Liver (tissue), 9 donors: Measurements from ENCODE around the gene KIF6. TPM values are rescaled to one million over a fixed set of nuclear protein-coding genes. Genes with fewer than 3 reads are reported as not detected.
A peak's percentile ranks its signal among the peaks of the same experiment; 100 is the strongest.

ENCODE experiments used
- DNase-seq: peaks from one replicate; pipeline ENCODE4 v3.0.0-alpha.2; 2017; ENCODE audit warnings: low spot score
- H3K27ac ChIP-seq, 2 donors: one replicate each; pipeline ENCODE4 v1.7.0; 2013; ENCODE audit warnings: inconsistent platforms in 2 of 2, low read length in 2 of 2, control low read depth in 1 of 2, low read depth in 1 of 2, mild to moderate bottlenecking in 1 of 2
- H3K27me3 ChIP-seq, 4 donors: one replicate each; pipeline versions ENCODE4 v1.6.1 to v1.7.0; 2013; ENCODE audit warnings: low read length in 3 of 4, inconsistent platforms in 1 of 4, mild to moderate bottlenecking in 1 of 4, moderate library complexity in 1 of 4; ENCODE audit not compliant: control insufficient read depth in 4 of 4, insufficient read depth in 4 of 4
- H3K36me3 ChIP-seq, 4 donors: one replicate each; pipeline versions ENCODE4 v1.6.1 to v1.7.0; 2013; ENCODE audit warnings: low read length in 3 of 4, mild to moderate bottlenecking in 3 of 4, low read depth in 1 of 4, moderate library complexity in 1 of 4; ENCODE audit not compliant: control insufficient read depth in 4 of 4, insufficient read depth in 3 of 4
- H3K4me1 ChIP-seq, 4 donors: one replicate each; pipeline versions ENCODE4 v1.6.1 to v1.7.0; 2013; ENCODE audit warnings: low read length in 3 of 4, mild to moderate bottlenecking in 3 of 4, moderate library complexity in 1 of 4; ENCODE audit not compliant: control insufficient read depth in 4 of 4, insufficient read depth in 4 of 4
- H3K4me3 ChIP-seq, 3 donors: one replicate each; pipeline versions ENCODE4 v1.6.1 to v1.7.0; 2013; ENCODE audit warnings: low read length in 3 of 3, control low read depth in 1 of 3, low read depth in 1 of 3, mild to moderate bottlenecking in 1 of 3
- H3K9ac ChIP-seq, 2 donors: one replicate each; pipeline ENCODE4 v1.7.0; 2013; ENCODE audit warnings: low read length in 2 of 2, mild to moderate bottlenecking in 2 of 2, moderate library complexity in 2 of 2, control low read depth in 1 of 2, low read depth in 1 of 2
- H3K9me3 ChIP-seq, 4 donors: one replicate each; pipeline versions ENCODE4 v1.6.1 to v1.7.0; 2013; ENCODE audit warnings: low read length in 3 of 4; ENCODE audit not compliant: control insufficient read depth in 4 of 4
- ATF3 ChIP-seq: IDR thresholded peaks from 2 replicates; pipeline ENCODE4 v1.6.1; 2016; ENCODE audit warnings: antibody characterized with exemption
- CTCF ChIP-seq: fragments of 150-350 bp; IDR thresholded peaks from 2 replicates; pipeline ENCODE4 v1.5.1; 2017; ENCODE audit warnings: improper control_type of control experiment, low read depth, low read length; ENCODE audit not compliant: missing input control
- EGR1 ChIP-seq, 2 donors: IDR thresholded peaks; 2 replicates each; pipeline ENCODE4 v1.6.1; 2016 to 2018; ENCODE audit warnings: antibody characterized with exemption in 2 of 2, low read depth in 2 of 2
- FOXA1 ChIP-seq: IDR thresholded peaks from 2 replicates; pipeline ENCODE4 v1.6.1; 2016; ENCODE audit warnings: antibody characterized with exemption
- FOXA2 ChIP-seq: IDR thresholded peaks from 2 replicates; pipeline ENCODE4 v1.6.1; 2016; ENCODE audit warnings: antibody characterized with exemption
- GABPA ChIP-seq, 2 donors: IDR thresholded peaks in 1 of 2; conservative IDR thresholded peaks in 1 of 2; 2 replicates each; pipeline ENCODE4 v1.6.1; 2016; ENCODE audit warnings: antibody characterized with exemption in 2 of 2, mild to moderate bottlenecking in 1 of 2, moderate library complexity in 1 of 2
- HNF4A ChIP-seq, 2 donors: conservative IDR thresholded peaks; 2 replicates each; pipeline ENCODE4 v1.6.1; 2016; ENCODE audit warnings: antibody characterized with exemption in 2 of 2, mild to moderate bottlenecking in 2 of 2
- HNF4G ChIP-seq: IDR thresholded peaks from 2 replicates; pipeline ENCODE4 v1.6.1; 2016; ENCODE audit warnings: antibody characterized with exemption
- JUND ChIP-seq, 2 donors: IDR thresholded peaks; 2 replicates each; pipeline ENCODE4 v1.6.1; 2016; ENCODE audit warnings: antibody characterized with exemption in 2 of 2
- MAX ChIP-seq: IDR thresholded peaks from 2 replicates; pipeline ENCODE4 v1.6.1; 2016; ENCODE audit warnings: antibody characterized with exemption
- NR2F2 ChIP-seq: IDR thresholded peaks from 2 replicates; pipeline ENCODE4 v1.6.1; 2016; ENCODE audit warnings: antibody characterized with exemption
- RAD21 ChIP-seq, 2 donors: IDR thresholded peaks; 2 replicates each; pipeline ENCODE4 v1.6.1; 2016; ENCODE audit warnings: antibody characterized with exemption in 2 of 2, mild to moderate bottlenecking in 2 of 2
- REST ChIP-seq: IDR thresholded peaks from 2 replicates; pipeline ENCODE4 v1.6.1; 2016; ENCODE audit warnings: antibody characterized with exemption, mild to moderate bottlenecking
- RXRA ChIP-seq, 2 donors: IDR thresholded peaks; 2 replicates each; pipeline ENCODE4 v1.6.1; 2017 to 2018; ENCODE audit warnings: antibody characterized with exemption in 2 of 2, mild to moderate bottlenecking in 1 of 2
- SP1 ChIP-seq: IDR thresholded peaks from 2 replicates; pipeline ENCODE4 v1.6.1; 2018; ENCODE audit warnings: antibody characterized with exemption, mild to moderate bottlenecking
- TAF1 ChIP-seq: conservative IDR thresholded peaks from 2 replicates; pipeline ENCODE4 v1.6.1; 2016; ENCODE audit warnings: antibody characterized with exemption, mild to moderate bottlenecking
- YY1 ChIP-seq: IDR thresholded peaks from 2 replicates; pipeline ENCODE4 v1.6.1; 2016; ENCODE audit warnings: antibody characterized with exemption, mild to moderate bottlenecking
- ZBTB33 ChIP-seq: IDR thresholded peaks from 2 replicates; pipeline ENCODE4 v1.6.1; 2016; ENCODE audit warnings: antibody characterized with exemption
- WGBS: extraction: QIAGEN DNeasy Blood & Tissue Kit; methylation state at CpG from one replicate; pipeline ENCODE4 v1.1.7; 2013; 5-methylcytosine and 5-hydroxymethylcytosine counted together
- polyA plus RNA-seq, 2 donors: library from polyadenylated mRNA; stranded (reverse) in 1 of 2; unstranded in 1 of 2; fragments of 200-250 nt in 1 of 2; fragments of >200 nt in 1 of 2; fragmentation: Nextera tagmentation in 1 of 2; extraction: Ambion mirVana in 1 of 2; gene quantifications; one replicate each; pipeline versions ENCODE4 v1.2.1 to v1.2.3, GENCODE V29; 2013 to 2015
- total RNA-seq, 2 donors: library from RNA; depleted of rRNA; stranded (reverse); fragments of >200 nt; gene quantifications; one replicate each; pipeline ENCODE4 v1.2.3, GENCODE V29; 2014
- donor health status: healthy.
- donor health status: healthy.
- donor health status: healthy.
- donor health status: healthy.
- donor health status: healthy.

Gene KIF6
- total and polyA plus RNA-seq, 4 donors = 0.17 to 7.5 (median 0.29) TPM

- H3K27ac ChIP-seq = no peak overlapping the region
- no peak for DNase-seq
- peaks cover 0 to 6% (median 2%) of the 10 kb centered on the region in 4 donors for H3K4me1 ChIP-seq
- no peaks in the 10 kb centered on the region for H3K36me3 ChIP-seq
- no peak overlapping the region for H3K4me3 ChIP-seq
- TF ChIP-seq TAF1 = no peak
- TF ChIP-seq HNF4G = no peak
- no peak for TF ChIP-seq ZBTB33
- no peak for TF ChIP-seq GABPA (IDR thresholded peaks at IDR 0.05 in 1 of 2, conservative IDR thresholded peaks at IDR 0.05 in 1 of 2)
- no peak for TF ChIP-seq NR2F2
- TF ChIP-seq CTCF = no peak
- TF ChIP-seq ATF3 = no peak
- TF ChIP-seq JUND (IDR thresholded peaks at IDR 0.05) = no peak
- no peak for TF ChIP-seq RAD21 (IDR thresholded peaks at IDR 0.05)
- no peak for TF ChIP-seq HNF4A (conservative IDR thresholded peaks at IDR 0.05)
- TF ChIP-seq SP1 = no peak
- TF ChIP-seq RXRA (IDR thresholded peaks at IDR 0.05) = no peak
- TF ChIP-seq YY1 = no peak
- no peak for TF ChIP-seq REST
- no peak for TF ChIP-seq FOXA2
- no peak for TF ChIP-seq FOXA1
- TF ChIP-seq EGR1 (IDR thresholded peaks at IDR 0.05; ENCODE audit: low read depth in 2 of 2) = no peak
- TF ChIP-seq MAX = no peak
- no peak overlapping the region for H3K9ac ChIP-seq
- no peaks in the 10 kb centered on the region for H3K9me3 ChIP-seq
- WGBS = 81% methylated on average over 1 of the region's 1 CpG
- no peaks in the 10 kb centered on the region for H3K27me3 ChIP-seq
Observed at GRCh38 chr6:39665861-39666260, 59.3 kb downstream of the KIF6 start.

GRCh38 chr6:39664173-39664572 lies 61.0 kb downstream of the KIF6 start:
- no peaks in the 10 kb centered on the region for H3K27me3 ChIP-seq
- H3K4me3 ChIP-seq = no peak overlapping the region
- 79% methylated on average over 4 of the region's 4 CpGs for WGBS
- H3K27ac ChIP-seq = no peak overlapping the region
- no peak for TF ChIP-seq RXRA (IDR thresholded peaks at IDR 0.05)
- TF ChIP-seq RAD21 (IDR thresholded peaks at IDR 0.05) = peak in 1 of 2 donors; percentile 27
- no peak for TF ChIP-seq GABPA (IDR thresholded peaks at IDR 0.05 in 1 of 2, conservative IDR thresholded peaks at IDR 0.05 in 1 of 2)
- no peak for TF ChIP-seq FOXA1
- no peaks in the 10 kb centered on the region for H3K9me3 ChIP-seq
- H3K36me3 ChIP-seq = no peaks in the 10 kb centered on the region
- no peak for DNase-seq
- no peak overlapping the region for H3K9ac ChIP-seq
- H3K4me1 ChIP-seq = peaks cover 0 to 3% (median 2%) of the 10 kb centered on the region in 4 donors
